Urinary bladder (tissue), 4 donors: Measurements from ENCODE around the gene SFT2D1. TPM values are rescaled to one million over a fixed set of nuclear protein-coding genes. Genes with fewer than 3 reads are reported as not detected.
"Not testable (repeated sequence)": the region's sequence is repeated elsewhere in the genome, so short reads cannot be mapped to it uniquely, and the experiment has no call there.

Experiments
- DNase-seq: peaks from one replicate; pipeline ENCODE4 v3.0.0-alpha.2; 2015; ENCODE audit errors: extremely low spot score
- H3K27ac ChIP-seq: one replicate; pipeline ENCODE4 v1.5.1; 2013; ENCODE audit warnings: low read depth, mild to moderate bottlenecking, moderate library complexity
- H3K36me3 ChIP-seq: one replicate; pipeline ENCODE4 v1.6.1; 2013; ENCODE audit warnings: mild to moderate bottlenecking, moderate library complexity; ENCODE audit not compliant: insufficient read depth
- H3K4me1 ChIP-seq: one replicate; pipeline ENCODE4 v1.6.1; 2013; ENCODE audit warnings: mild to moderate bottlenecking, moderate library complexity; ENCODE audit not compliant: insufficient read depth
- H3K4me3 ChIP-seq: one replicate; pipeline ENCODE4 v1.5.1; 2013; ENCODE audit warnings: low read depth, low read length
- WGBS: extraction: QIAGEN DNeasy Blood & Tissue Kit; methylation state at CpG from one replicate; pipeline ENCODE4 v1.1.7; 2013; 5-methylcytosine and 5-hydroxymethylcytosine counted together
- polyA plus RNA-seq: library from polyadenylated mRNA; stranded (reverse); fragments of 200-250 nt; gene quantifications from one replicate; pipeline ENCODE4 v1.2.3, GENCODE V29; 2013
- total RNA-seq: library from RNA; depleted of rRNA; stranded (reverse); fragments of >200 nt; gene quantifications from one replicate; pipeline ENCODE4 v1.2.3, GENCODE V29; 2014
- donor health status: healthy with polysubstance abuse.
- donor health status: healthy.

The SFT2D1 gene
- total and polyA plus RNA-seq, 2 donors = 37.4 to 47.2 TPM

- Histone ChIP-seq H3K4me1 (no peaks in the 10 kb centered on the region), H3K27ac (no peak overlapping the region), H3K4me3 (no peak overlapping the region), H3K36me3 (no peaks in the 10 kb centered on the region)
- no peak for DNase-seq
- WGBS = 77% methylated on average over 4 of the region's 4 CpGs
These were observed 11.8 kb upstream of the SFT2D1 start for GRCh38 chr6:166354143-166354542.

- Histone ChIP-seq H3K36me3 (no peaks in the 10 kb centered on the region), H3K4me3 (no peak overlapping the region), H3K4me1 (no peaks in the 10 kb centered on the region), H3K27ac (no peak overlapping the region)
- DNase-seq = no peak
- 75% methylated on average over 1 of the region's 1 CpG for WGBS
These were observed 11.2 kb upstream of the SFT2D1 start for GRCh38 chr6:166353507-166353906.

- H3K4me3 ChIP-seq = no peak overlapping the region
- H3K36me3 ChIP-seq = no peaks in the 10 kb centered on the region
- no peak for DNase-seq
- H3K4me1 ChIP-seq = no peaks in the 10 kb centered on the region
- no peak overlapping the region for H3K27ac ChIP-seq
These were observed 10.6 kb upstream of the SFT2D1 start for GRCh38 chr6:166352923-166353322.

- no peak overlapping the region for H3K4me3 ChIP-seq
- H3K4me1 ChIP-seq = no peaks in the 10 kb centered on the region
- no peak for DNase-seq
- 16% methylated on average over 4 of the region's 4 CpGs for WGBS
- no peak overlapping the region for H3K27ac ChIP-seq
- H3K36me3 ChIP-seq = no peaks in the 10 kb centered on the region
These were observed 9.5 kb upstream of the SFT2D1 start for GRCh38 chr6:166351715-166352285.

GRCh38 chr6:166348305-166348949, 6.1 kb upstream of the SFT2D1 start:
- DNase-seq = no peak
- 87% methylated on average over 6 of the region's 6 CpGs for WGBS

GRCh38 chr6:166346965-166347364, 4.6 kb upstream of the SFT2D1 start:
- no peak overlapping the region for H3K27ac ChIP-seq
- no peak overlapping the region for H3K4me3 ChIP-seq
- no peaks in the 10 kb centered on the region for H3K36me3 ChIP-seq
- H3K4me1 ChIP-seq = no peaks in the 10 kb centered on the region
- no peak for DNase-seq

More at GRCh38 chr6:166348305-166348949, 6.1 kb upstream of the SFT2D1 start:
- Histone ChIP-seq H3K27ac (no peak overlapping the region), H3K36me3 (no peaks in the 10 kb centered on the region), H3K4me1 (no peaks in the 10 kb centered on the region), H3K4me3 (no peak overlapping the region)

GRCh38 chr6:166346449-166346848, 4.1 kb upstream of the SFT2D1 start:
- Histone ChIP-seq H3K27ac (no peak overlapping the region), H3K4me1 (no peaks in the 10 kb centered on the region), H3K4me3 (no peak overlapping the region), H3K36me3 (no peaks in the 10 kb centered on the region)
- 87% methylated on average over 3 of the region's 3 CpGs for WGBS
- DNase-seq = no peak

GRCh38 chr6:166345672-166346071, 3.3 kb upstream of the SFT2D1 start:
- H3K4me3 ChIP-seq, H3K4me1 ChIP-seq, DNase-seq, H3K36me3 ChIP-seq, H3K27ac ChIP-seq: not testable (repeated sequence)
- WGBS = 78% methylated on average over 9 of the region's 9 CpGs

- H3K36me3 ChIP-seq, H3K27ac ChIP-seq, H3K4me1 ChIP-seq, DNase-seq, H3K4me3 ChIP-seq: not testable (repeated sequence)
- WGBS = 84% methylated on average over 2 of the region's 2 CpGs
These were observed 2.6 kb upstream of the SFT2D1 start for GRCh38 chr6:166344921-166345320.

GRCh38 chr6:166344240-166344639, 1.9 kb upstream of the SFT2D1 start:
- WGBS = 93% methylated on average over 8 of the region's 8 CpGs
- no peak overlapping the region for H3K27ac ChIP-seq
- H3K36me3 ChIP-seq = no peaks in the 10 kb centered on the region
- no peak for DNase-seq
- no peak overlapping the region for H3K4me3 ChIP-seq
- no peaks in the 10 kb centered on the region for H3K4me1 ChIP-seq

- 40% methylated on average over 3 of the region's 3 CpGs for WGBS
- no peak overlapping the region for H3K27ac ChIP-seq
- H3K4me3 ChIP-seq = peak overlapping the region; percentile 63
These were observed 774 bp upstream of the SFT2D1 start for GRCh38 chr6:166343150-166343487.

GRCh38 chr6:166341977-166342348, 382 bp downstream of the SFT2D1 start:
- under 1% methylated on average over 16 of the region's 16 CpGs for WGBS
- Histone ChIP-seq H3K27ac (peak overlapping the region; percentile 63), H3K36me3 (no peaks in the 10 kb centered on the region), H3K4me3 (peak overlapping the region; percentile 63), H3K4me1 (peaks cover 3% of the 10 kb centered on the region)
- no peak for DNase-seq

More at GRCh38 chr6:166343150-166343487, 774 bp upstream of the SFT2D1 start:
- Histone ChIP-seq H3K36me3 (no peaks in the 10 kb centered on the region), H3K4me1 (peaks cover 3% of the 10 kb centered on the region)
- peak; percentile 10 for DNase-seq

- H3K36me3 ChIP-seq = no peaks in the 10 kb centered on the region
- peak overlapping the region; percentile 63 for H3K4me3 ChIP-seq
- H3K27ac ChIP-seq = no peak overlapping the region
- WGBS = 33% methylated on average over 7 of the region's 7 CpGs
- peaks cover 3% of the 10 kb centered on the region for H3K4me1 ChIP-seq
- DNase-seq = no peak
These were observed 881 bp downstream of the SFT2D1 start for GRCh38 chr6:166341464-166341863.

- peaks cover 3% of the 10 kb centered on the region for H3K4me1 ChIP-seq
These were observed 3.5 kb downstream of the SFT2D1 start for GRCh38 chr6:166338854-166339253.

More at GRCh38 chr6:166338854-166339253, 3.5 kb downstream of the SFT2D1 start:
- Histone ChIP-seq H3K27ac (no peak overlapping the region), H3K36me3 (no peaks in the 10 kb centered on the region), H3K4me3 (no peak overlapping the region)
- DNase-seq = no peak
- WGBS = 96% methylated on average over 9 of the region's 9 CpGs
